HepG2 (cell line): ENCODE data around the gene UBXN1. TPM values are rescaled to one million over a fixed set of nuclear protein-coding genes. Genes with fewer than 3 reads are reported as not detected.
A peak's percentile ranks its signal among the peaks of the same experiment; 100 is the strongest.

Source experiments
- CEBPB ChIP-seq: IDR thresholded peaks from 2 replicates; pipeline ENCODE4 v1.6.1; 2011; ENCODE audit warnings: low read depth, low read length, improper control_type of control experiment, borderline replicate concordance
- DMAP1 ChIP-seq: IDR thresholded peaks from 2 replicates; pipeline ENCODE4 v1.6.1; 2016
- FOXK2 ChIP-seq: fragments of 450-650 bp; IDR thresholded peaks from 2 replicates; pipeline ENCODE4 v1.6.1; 2016
- KLF16 ChIP-seq, 2 experiments: sonication (generic) in 1 of 2; formaldehyde crosslinking in 1 of 2; IDR thresholded peaks; 2 replicates each; pipeline versions ENCODE4 v1.6.1 to v1.8.0; 2016 to 2023; ENCODE audit warnings: missing genetic modification reagents in 2 of 2, missing compliant biosample characterization in 1 of 2
- PBX2 ChIP-seq: IDR thresholded peaks from 2 replicates; pipeline ENCODE4 v1.6.1; 2016; ENCODE audit warnings: control low read depth
- PHB2 ChIP-seq: fragments of 450-650 bp; IDR thresholded peaks from 2 replicates; pipeline ENCODE4 v1.6.1; 2018; ENCODE audit not compliant: partially characterized antibody
- POLR2AphosphoS2 ChIP-seq: IDR thresholded peaks from 2 replicates; pipeline ENCODE4 v1.6.1; 2011; ENCODE audit warnings: low read depth, low read length, improper control_type of control experiment
- PPARG ChIP-seq: conservative IDR thresholded peaks from 2 replicates; pipeline ENCODE4 v1.6.1; 2016; ENCODE audit warnings: missing biosample characterization, missing genetic modification reagents
- U2AF1 ChIP-seq: fragments of 200-400 bp; formaldehyde crosslinking; optimal IDR thresholded peaks from 2 replicates; pipeline ENCODE3; 2017; ENCODE audit warnings: mild to moderate bottlenecking, low read depth, low read length
- ZBTB3 ChIP-seq: sonication (generic); formaldehyde crosslinking; IDR thresholded peaks from 2 replicates; pipeline ENCODE4 v1.4.0; 2020; ENCODE audit warnings: low read depth, mild to moderate bottlenecking, moderate library complexity, missing genetic modification reagents, borderline replicate concordance
- ZBTB40 ChIP-seq, 2 experiments: fragments of 450-650 bp in 1 of 2; sonication (generic) in 1 of 2; formaldehyde crosslinking in 1 of 2; IDR thresholded peaks; 2 replicates each; pipeline versions ENCODE4 v1.6.1 to v1.8.0; 2016 to 2022; ENCODE audit warnings: antibody characterized with exemption in 1 of 2, mild to moderate bottlenecking in 1 of 2, missing genetic modification reagents in 1 of 2
- ZNF367 ChIP-seq: sonication (generic); formaldehyde crosslinking; IDR thresholded peaks from 2 replicates; pipeline ENCODE4 v1.4.0; 2020; ENCODE audit warnings: missing genetic modification reagents, borderline replicate concordance
- polyA plus RNA-seq, 8 experiments: library from polyadenylated mRNA; depleted of rRNA in 3 of 8; stranded (reverse) in 7 of 8; unstranded in 1 of 8; fragments of >200 nt; fragmentation: Illumina TruSeq in 4 of 8; extraction: Trizol in 4 of 8; gene quantifications; 2 replicates each; pipeline versions ENCODE4 v1.2.1 to v1.2.3, GENCODE V29; 2011 to 2016; ENCODE audit warnings: low read depth in 4 of 8, missing spikeins in 1 of 8, mixed read lengths in 1 of 8; ENCODE audit not compliant: insufficient read depth in 1 of 8
- total RNA-seq, 5 experiments: library from RNA; depleted of rRNA; stranded (reverse); fragments of >200 nt; fragmentation: Illumina TruSeq; extraction: Trizol; gene quantifications; 2 replicates each; pipeline ENCODE4 v1.2.3, GENCODE V29; 2016; ENCODE audit warnings: low read depth in 1 of 5
- TF ChIP-seq, protein P1 (sequence below): sonication (generic); formaldehyde crosslinking; IDR thresholded peaks from 2 replicates; pipeline ENCODE4 v1.5.0; 2020; ENCODE audit warnings: mild to moderate bottlenecking, missing genetic modification reagents
- TF ChIP-seq, protein P2 (sequence below): sonication (generic); formaldehyde crosslinking; IDR thresholded peaks from 2 replicates; pipeline ENCODE4 v1.5.0; 2020; ENCODE audit warnings: missing genetic modification reagents
- TF ChIP-seq, protein P3 (sequence below): sonication (generic); formaldehyde crosslinking; IDR thresholded peaks from 2 replicates; pipeline ENCODE4 v1.8.1; 2022; ENCODE audit warnings: mild to moderate bottlenecking, missing genetic modification reagents
- TF ChIP-seq, protein P4 (sequence below): IDR thresholded peaks from 2 replicates; pipeline ENCODE4 v1.6.1; 2012; ENCODE audit warnings: inconsistent platforms

The UBXN1 gene
- total and polyA plus RNA-seq, 2 of the 13 experiments (the other 11 are each of a cell fraction or from before 2014, with no cell fraction given) = 47.5 to 52.4 TPM

DNA sequence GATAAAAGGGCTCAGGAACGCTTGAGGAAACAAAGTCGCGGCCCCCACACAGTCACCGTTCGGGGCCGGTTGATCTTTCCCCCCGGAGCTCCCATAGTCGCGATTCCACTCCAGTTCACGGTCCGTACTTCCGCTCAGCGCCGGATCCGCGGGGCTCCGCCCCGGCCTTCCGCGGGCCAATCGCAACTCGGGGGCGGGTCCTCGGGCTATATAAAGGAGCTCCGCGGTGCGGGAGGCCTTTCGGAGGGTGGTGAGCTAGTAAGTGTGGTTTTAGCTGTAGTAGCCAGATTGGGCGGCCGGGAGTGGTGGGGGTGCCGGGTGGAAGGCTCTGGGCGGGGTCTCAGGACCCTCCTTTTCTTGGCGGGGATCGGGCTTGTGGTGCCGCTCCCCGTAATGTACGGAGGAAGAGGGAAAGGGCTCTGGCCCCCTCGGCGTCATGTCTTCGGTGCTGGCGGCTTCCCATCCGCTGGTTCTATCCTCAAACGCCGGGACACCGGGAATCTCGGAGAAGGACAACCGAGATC lies 13.7 kb downstream of the UBXN1 start, which contains the start of the genes C11orf98 and CSKMT (continued):
- TF ChIP-seq ZBTB40 (IDR thresholded peaks at IDR 0.05) (no peak), ZBTB40 (CRISPR knock-in tag; IDR thresholded peaks at IDR 0.05) (no peak), DMAP1 (CRISPR knock-in tag) (peak; percentile 63; the same call in 1 of the 2 replicates), FOXK2 (no peak), CEBPB (no peak), U2AF1 (peak; percentile 78), PPARG (CRISPR knock-in tag) (0 out of 2 replicates have a peak, but pooled peaks have one; percentile 8), ZNF367 (no peak), KLF16 (CRISPR knock-in tag; IDR thresholded peaks at IDR 0.05) (peak; percentile 41 to 94; a peak in 2 of 4 replicates), ZBTB3 (CRISPR knock-in tag) (peak; percentile 86), PHB2 (no peak), POLR2AphosphoS2 (peak; percentile 92; the same call in 1 of the 2 replicates), PBX2 (CRISPR knock-in tag) (no peak)
- TF ChIP-seq, protein P1, sequence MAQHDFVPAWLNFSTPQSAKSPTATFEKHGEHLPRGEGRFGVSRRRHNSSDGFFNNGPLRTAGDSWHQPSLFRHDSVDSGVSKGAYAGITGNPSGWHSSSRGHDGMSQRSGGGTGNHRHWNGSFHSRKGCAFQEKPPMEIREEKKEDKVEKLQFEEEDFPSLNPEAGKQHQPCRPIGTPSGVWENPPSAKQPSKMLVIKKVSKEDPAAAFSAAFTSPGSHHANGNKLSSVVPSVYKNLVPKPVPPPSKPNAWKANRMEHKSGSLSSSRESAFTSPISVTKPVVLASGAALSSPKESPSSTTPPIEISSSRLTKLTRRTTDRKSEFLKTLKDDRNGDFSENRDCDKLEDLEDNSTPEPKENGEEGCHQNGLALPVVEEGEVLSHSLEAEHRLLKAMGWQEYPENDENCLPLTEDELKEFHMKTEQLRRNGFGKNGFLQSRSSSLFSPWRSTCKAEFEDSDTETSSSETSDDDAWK (CRISPR knock-in tag) = no peak
- TF ChIP-seq, protein P2, sequence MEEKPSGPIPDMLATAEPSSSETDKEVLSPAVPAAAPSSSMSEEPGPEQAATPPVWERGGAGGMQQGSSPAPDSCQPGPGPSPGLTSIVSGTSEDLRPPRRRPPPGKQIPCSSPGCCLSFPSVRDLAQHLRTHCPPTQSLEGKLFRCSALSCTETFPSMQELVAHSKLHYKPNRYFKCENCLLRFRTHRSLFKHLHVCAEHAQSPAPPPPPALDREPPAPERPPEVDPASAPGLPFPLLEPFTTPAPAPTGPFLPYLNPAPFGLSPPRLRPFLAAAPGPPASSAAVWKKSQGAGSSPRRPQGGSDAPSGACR (CRISPR knock-in tag) = no peak; the same call in 1 of the 2 replicates
- TF ChIP-seq, protein P3, sequence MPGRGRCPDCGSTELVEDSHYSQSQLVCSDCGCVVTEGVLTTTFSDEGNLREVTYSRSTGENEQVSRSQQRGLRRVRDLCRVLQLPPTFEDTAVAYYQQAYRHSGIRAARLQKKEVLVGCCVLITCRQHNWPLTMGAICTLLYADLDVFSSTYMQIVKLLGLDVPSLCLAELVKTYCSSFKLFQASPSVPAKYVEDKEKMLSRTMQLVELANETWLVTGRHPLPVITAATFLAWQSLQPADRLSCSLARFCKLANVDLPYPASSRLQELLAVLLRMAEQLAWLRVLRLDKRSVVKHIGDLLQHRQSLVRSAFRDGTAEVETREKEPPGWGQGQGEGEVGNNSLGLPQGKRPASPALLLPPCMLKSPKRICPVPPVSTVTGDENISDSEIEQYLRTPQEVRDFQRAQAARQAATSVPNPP (CRISPR knock-in tag) = peak; percentile 64; the same call in 1 of the 2 replicates
- TF ChIP-seq, protein P4, sequence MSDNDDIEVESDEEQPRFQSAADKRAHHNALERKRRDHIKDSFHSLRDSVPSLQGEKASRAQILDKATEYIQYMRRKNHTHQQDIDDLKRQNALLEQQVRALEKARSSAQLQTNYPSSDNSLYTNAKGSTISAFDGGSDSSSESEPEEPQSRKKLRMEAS = peak; percentile 64; the same call in 1 of the 2 replicates
